Limb (tissue), 2 donors: Measurements from ENCODE around the gene SRGAP2C.
A peak's percentile ranks its signal among the peaks of the same experiment; 100 is the strongest.
"Not testable (repeated sequence)": the region's sequence is repeated elsewhere in the genome, so short reads cannot be mapped to it uniquely, and the experiment has no call there.

Experiments used
- DNase-seq, 2 donors: peaks; one replicate each; pipeline ENCODE4 v3.0.0-alpha.2; 2016; ENCODE audit errors: extremely low spot score in 2 of 2

Gene SRGAP2C

GRCh38 chr1:121278777-121279547, 94.2 kb downstream of the SRGAP2C start:
- DNase-seq = not testable (repeated sequence)

DNA sequence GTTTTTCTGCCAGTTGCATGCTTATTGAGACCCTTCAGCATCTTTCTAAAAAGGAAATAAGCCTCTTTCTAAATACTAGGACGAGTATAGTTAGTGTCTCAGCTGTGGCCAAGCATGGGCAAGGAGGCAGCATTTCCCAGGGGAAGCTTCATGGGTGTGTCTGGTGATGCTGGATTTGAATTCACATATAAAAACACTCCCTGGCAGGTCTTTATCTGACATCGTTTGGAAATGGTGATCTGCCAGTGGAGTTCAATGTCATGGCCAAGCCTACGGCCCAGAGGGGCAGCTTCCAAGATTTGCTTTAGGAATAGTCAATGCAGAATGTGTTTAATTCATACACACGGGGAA, 94.7 kb downstream of the SRGAP2C start:
- DNase-seq = not testable (repeated sequence)

- DNase-seq = not testable (repeated sequence)
Observed at GRCh38 chr1:121280699-121281317, 96.0 kb downstream of the SRGAP2C start.

- not testable (repeated sequence) for DNase-seq
Observed at GRCh38 chr1:121281480-121281879, 96.7 kb downstream of the SRGAP2C start.

DNA sequence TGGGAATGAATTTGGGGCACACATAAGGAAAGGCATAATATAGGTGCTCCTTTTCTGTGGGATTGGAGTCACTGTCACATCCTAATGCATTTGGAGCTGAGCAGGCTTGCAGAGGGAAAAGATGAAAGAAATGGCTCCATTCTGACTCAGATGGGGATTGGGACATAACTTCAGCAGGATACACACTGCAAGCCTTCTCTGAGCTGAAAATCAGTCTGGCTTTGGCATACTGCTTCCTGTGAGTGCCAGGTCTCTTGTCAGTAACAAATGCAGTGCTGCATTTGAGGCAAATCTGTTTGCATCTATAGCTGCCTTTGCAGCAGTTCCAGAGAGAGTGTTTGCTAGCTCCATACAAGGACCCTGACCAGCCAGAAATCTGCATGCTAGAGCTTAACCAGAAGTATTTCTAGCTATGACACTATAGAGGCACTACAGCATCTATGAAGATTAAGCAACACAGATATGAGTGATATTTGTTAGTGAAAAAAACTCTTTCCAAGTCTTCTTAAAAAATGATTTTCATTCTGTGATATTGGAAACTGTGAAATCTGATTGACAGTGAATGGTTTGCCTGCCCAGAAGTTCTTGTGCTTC, 98.9 kb downstream of the SRGAP2C start:
- not testable (repeated sequence) for DNase-seq

DNA sequence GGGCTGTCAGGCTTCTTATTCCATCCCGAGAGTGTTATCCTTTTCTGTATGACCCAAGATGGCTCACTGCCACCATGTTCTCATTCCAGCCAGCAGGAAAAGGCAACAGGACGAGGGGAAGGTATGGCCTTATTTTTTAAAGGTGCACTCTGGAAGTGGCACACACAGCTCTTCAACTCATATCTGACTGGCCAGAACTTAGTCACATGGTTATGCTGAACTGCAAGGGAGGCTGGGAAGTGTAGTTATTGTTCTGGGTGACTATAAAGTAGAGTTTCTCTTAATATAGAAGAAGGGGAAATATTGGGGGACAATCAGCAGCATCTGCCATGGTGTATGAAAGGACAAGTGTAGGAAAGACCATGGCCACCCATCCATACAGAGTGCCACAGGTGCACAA, 107.8 kb downstream of the SRGAP2C start:
- DNase-seq = not testable (repeated sequence)

DNA sequence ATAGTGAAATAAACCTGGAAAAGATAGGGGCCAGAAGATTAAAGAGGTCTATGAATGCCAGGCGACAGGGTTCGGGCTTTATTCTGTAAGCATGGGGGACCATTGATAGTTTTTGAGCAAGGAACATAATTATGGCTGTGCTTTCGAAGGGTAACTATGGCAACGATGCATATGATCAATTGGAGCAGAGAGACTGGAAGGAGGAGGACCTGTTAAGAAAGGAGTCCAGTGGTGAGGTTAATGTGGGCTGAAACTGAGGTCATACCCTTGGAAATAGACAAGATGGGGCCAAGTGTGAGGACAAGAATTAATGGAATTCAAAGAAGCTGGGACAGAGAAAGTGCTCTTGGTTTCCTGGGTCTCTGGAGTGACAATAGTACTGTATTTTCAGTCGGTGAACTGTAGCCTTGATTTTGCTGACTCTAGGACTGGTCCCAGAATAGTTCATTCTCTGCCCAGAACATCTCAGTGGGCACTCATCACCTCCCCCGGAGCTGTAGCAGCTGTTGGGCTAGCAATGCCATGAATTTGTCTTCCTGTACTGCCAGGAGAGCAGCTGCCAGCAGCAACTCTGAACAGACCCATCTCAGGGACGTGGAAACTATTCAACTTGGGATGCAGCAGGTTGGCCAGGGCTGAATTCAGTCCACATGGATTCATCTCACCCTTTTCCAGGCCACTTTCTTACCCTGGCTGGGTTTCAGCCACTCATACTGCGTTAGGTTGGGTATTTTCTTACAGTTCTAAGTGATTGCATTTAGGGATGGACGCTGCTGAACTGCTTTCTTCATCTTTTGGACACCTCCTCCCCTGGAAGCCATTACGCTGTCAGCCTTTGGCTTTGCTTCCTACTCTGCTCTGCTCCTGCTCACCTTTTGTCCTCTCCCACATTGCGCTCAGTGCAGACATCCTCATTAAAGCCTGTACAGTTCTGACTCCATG, 108.8 kb downstream of the SRGAP2C start:
- peak in 1 of 2 donors; percentile 0 for DNase-seq

GRCh38 chr1:121294205-121294570, 109.4 kb downstream of the SRGAP2C start:
- not testable (repeated sequence) for DNase-seq

- DNase-seq = not testable (repeated sequence)
Observed at GRCh38 chr1:121296563-121296962, 111.8 kb downstream of the SRGAP2C start.

DNA sequence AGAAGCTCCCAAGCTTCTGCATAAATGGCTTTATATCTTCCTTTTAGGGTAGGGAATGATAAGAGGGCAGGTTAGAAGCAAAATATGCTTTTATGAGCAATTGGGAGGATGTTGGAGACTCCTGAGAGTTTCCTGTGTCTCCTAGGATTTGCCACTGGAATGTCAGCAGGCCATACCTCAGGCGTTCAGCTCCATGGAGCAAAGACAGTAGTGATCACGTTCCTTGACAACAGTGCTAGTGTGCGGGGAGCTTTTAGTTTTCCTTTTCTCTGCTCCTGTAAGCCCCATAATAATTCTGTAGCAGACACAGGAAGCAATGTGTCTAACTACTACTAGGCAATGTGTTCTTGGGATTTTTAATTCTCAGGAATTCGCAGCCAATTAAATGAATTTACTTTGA, 113.8 kb downstream of the SRGAP2C start:
- not testable (repeated sequence) for DNase-seq

GRCh38 chr1:121299514-121300149, 114.9 kb downstream of the SRGAP2C start:
- DNase-seq = not testable (repeated sequence)

DNA sequence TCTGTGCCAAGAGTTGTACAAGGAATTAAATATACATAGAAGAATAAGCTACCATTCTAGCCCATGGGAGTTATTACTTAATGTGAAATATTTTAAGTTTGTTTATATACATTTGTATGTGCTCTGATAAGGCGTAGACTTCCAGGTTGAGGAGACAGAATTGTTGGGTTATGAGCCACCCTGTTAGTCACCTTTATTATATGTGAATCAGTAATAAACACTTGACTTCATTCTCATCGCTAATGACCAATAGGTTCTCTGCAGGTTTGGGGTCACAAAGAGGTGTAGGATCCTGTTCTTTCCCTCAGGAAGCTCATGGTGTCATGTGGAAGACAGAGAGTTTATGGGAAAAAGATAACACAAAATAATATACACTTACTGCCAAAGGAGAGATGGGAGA, 117.1 kb downstream of the SRGAP2C start:
- not testable (repeated sequence) for DNase-seq

DNA sequence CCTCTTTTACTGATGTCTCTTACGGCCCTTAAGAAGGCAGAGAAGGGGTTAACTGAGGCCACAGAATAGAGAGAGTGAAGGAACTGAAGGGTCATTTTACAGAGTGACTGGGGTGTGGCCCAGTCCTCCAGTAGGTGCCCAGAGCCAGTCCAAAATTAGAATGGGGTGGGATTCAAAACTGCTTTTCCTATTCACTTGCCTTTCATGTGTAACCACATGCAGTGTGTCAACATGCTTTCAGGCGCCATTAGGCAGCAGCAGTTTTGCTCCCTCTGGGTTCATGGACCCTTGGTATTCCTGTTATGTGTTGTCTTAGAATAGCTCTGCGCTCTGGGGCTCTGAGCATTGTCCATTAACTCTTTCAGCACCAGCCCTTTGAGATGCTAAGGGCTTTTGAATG, 123.0 kb downstream of the SRGAP2C start:
- not testable (repeated sequence) for DNase-seq

- DNase-seq = not testable (repeated sequence)
Observed at GRCh38 chr1:121315509-121315908, 130.7 kb downstream of the SRGAP2C start.

- not testable (repeated sequence) for DNase-seq
Observed at GRCh38 chr1:121316081-121316480, 131.3 kb downstream of the SRGAP2C start.

DNA sequence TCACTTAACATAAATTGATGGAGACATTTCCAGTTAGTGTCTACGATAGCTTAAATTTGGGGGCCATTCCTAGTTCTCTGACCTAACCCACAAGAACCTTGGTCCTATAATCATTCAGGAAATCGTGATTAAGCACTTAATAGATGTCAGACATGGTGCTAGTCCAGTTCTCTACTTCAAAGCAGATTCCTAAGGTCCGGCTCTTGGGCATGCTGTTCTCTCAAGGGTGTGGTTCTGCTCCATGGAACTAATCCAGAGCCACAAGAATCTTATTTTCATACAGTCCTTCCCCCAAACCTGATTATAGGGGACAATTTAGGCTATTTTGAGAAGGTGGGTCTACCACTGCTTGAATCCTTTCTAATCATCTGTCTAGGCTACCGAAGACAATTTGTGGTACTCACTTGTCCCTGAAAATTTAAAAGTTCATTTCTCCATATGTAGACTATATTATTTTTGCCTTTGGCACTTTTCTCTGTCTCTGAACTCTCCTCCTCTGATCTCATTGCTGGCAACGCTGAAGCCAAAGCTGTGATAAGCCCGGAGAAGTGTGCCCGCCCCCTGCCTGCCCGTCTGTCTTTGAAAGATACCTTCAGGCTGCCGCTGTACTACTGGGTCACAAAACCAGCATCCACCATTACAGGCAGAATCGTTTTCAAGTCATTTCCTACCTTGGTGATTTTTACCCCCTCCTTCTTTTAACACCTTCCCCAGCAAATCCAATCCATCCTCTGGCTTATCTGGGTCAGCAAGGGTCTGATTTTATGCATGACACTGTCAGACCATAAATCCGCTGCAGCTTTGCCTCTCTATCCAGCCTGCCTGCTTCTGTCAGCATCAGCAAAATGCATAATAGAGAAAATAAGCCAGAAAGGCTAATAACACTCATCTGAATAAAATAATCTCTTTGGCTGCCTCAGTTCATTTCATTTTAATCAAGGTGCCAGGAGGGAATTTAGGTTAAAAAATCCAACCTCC, 133.0 kb downstream of the SRGAP2C start:
- DNase-seq = not testable (repeated sequence)

DNA sequence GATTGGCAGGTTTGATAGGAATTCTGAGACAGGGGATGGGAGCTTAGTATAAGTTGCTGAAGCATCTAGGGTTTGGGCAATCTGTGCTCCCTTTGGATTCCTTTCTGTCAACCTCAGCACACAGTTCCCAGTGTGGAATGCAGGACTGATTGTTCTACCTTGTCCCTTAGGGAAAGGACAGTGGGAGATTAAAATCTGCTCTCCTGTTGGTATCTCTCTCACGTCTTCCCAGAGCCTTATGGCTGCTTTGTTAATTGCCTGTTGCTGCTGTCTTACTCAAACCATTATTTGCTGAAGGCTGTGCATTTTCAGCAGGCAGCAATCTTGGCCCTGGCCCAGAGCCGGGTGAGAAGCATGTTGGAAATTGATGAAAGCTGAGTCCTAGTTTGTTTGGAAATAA, 133.9 kb downstream of the SRGAP2C start:
- not testable (repeated sequence) for DNase-seq

GRCh38 chr1:121321660-121322059, 136.9 kb downstream of the SRGAP2C start:
- not testable (repeated sequence) for DNase-seq

- not testable (repeated sequence) for DNase-seq
Observed at GRCh38 chr1:121324726-121325125, 140.0 kb downstream of the SRGAP2C start.

DNA sequence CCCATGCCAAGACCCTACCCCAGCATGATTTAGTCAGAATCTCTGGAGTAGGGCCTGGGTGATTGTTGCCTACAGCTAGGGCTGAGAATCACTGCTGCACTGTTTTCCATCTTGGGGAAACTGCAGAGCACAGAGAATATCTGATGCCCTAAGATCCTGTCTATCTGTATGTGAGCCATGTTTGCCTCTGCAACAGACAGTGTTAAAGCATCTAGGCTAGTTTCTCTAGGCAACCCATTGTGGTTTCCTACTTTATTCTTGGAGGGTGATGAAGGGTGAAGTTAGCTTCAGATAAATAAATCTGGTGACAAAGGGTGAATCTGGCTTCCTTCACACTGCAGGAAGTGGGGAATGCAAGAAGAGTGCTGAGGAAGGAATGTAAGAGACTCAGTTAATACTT, 147.4 kb downstream of the SRGAP2C start:
- not testable (repeated sequence) for DNase-seq
